Naive thymus-derived CD4-positive, alpha-beta T cell (primary cell): ENCODE results near the gene CRADD. TPM values are rescaled to one million over a fixed set of nuclear protein-coding genes. Genes with fewer than 3 reads are reported as not detected.

Experiments used
- ATAC-seq: fragments of 150-1000 bp; cut with Tn5 transposase; 2 replicates; pipeline ENCODE4 v1.10.0; 2021; ENCODE audit warnings: mild to moderate bottlenecking, moderate library complexity
- CTCF ChIA-PET: fragments of 350-600 bp; sonication (Branson Sonifier 250); formaldehyde crosslinking; loops from one replicate; lab custom pipeline; 2021; ENCODE audit warnings: antibody characterized with exemption; lab: Charles Lee
- POLR2A ChIA-PET: fragments of 350-600 bp; sonication (Branson Sonifier 250); formaldehyde crosslinking; loops from one replicate; lab custom pipeline; 2021; ENCODE audit warnings: antibody characterized with exemption, inconsistent platforms; lab: Charles Lee
- DNase-seq, 9 donors: peaks; one replicate each; pipeline versions ENCODE4 v3.0.0 to v3.0.0-alpha.2; 2020 to 2022; ENCODE audit warnings: mixed read lengths in 1 of 9
- H3K27ac ChIP-seq: one replicate; pipeline ENCODE4 v1.7.0; 2013; ENCODE audit warnings: mild to moderate bottlenecking, low read depth, low read length, moderate library complexity
- H3K27me3 ChIP-seq, 2 donors: one replicate each; pipeline ENCODE4 v1.7.0; 2013; ENCODE audit warnings: low read length in 2 of 2, mild to moderate bottlenecking in 2 of 2, moderate library complexity in 2 of 2; ENCODE audit not compliant: control insufficient read depth in 2 of 2, insufficient read depth in 2 of 2
- H3K36me3 ChIP-seq, 3 experiments: 1 replicate in 2 of 3; 2 replicates in 1 of 3; pipeline ENCODE4 v1.7.0; 2013; ENCODE audit warnings: low read length in 3 of 3, mild to moderate bottlenecking in 3 of 3, moderate library complexity in 1 of 3; ENCODE audit not compliant: insufficient read depth in 3 of 3, control insufficient read depth in 2 of 3
- H3K4me1 ChIP-seq, 2 donors: one replicate each; pipeline ENCODE4 v1.7.0; 2013; ENCODE audit warnings: low read length in 2 of 2, mild to moderate bottlenecking in 2 of 2, moderate library complexity in 1 of 2; ENCODE audit not compliant: control insufficient read depth in 2 of 2, insufficient read depth in 2 of 2
- H3K4me3 ChIP-seq: 2 replicates; pipeline ENCODE4 v1.7.0; 2013; ENCODE audit warnings: mild to moderate bottlenecking, low read length
- H3K9me3 ChIP-seq, 3 experiments: 1 replicate in 2 of 3; 2 replicates in 1 of 3; pipeline ENCODE4 v1.7.0; 2013; ENCODE audit warnings: low read length in 3 of 3; ENCODE audit not compliant: control insufficient read depth in 2 of 3
- H3K27ac Mint-ChIP-seq, 9 donors: one replicate each; pipeline ENCODE4 v1.8.0; 2020 to 2022; ENCODE audit warnings: mixed read lengths in 9 of 9, mild to moderate bottlenecking in 8 of 9, moderate library complexity in 5 of 9, inconsistent platforms in 2 of 9
- H3K27me3 Mint-ChIP-seq, 5 donors: one replicate each; pipeline ENCODE4 v1.8.0; 2021 to 2022; ENCODE audit warnings: mixed read lengths in 5 of 5, mild to moderate bottlenecking in 1 of 5
- H3K36me3 Mint-ChIP-seq, 5 donors: one replicate each; pipeline ENCODE4 v1.8.0; 2020 to 2022; ENCODE audit warnings: mixed read lengths in 5 of 5, mild to moderate bottlenecking in 3 of 5, inconsistent platforms in 1 of 5
- H3K4me1 Mint-ChIP-seq, 7 donors: one replicate each; pipeline ENCODE4 v1.8.0; 2020 to 2022; ENCODE audit warnings: mixed read lengths in 7 of 7, mild to moderate bottlenecking in 3 of 7, inconsistent platforms in 1 of 7
- H3K4me3 Mint-ChIP-seq, 10 donors: one replicate each; pipeline ENCODE4 v1.8.0; 2020 to 2022; ENCODE audit warnings: mild to moderate bottlenecking in 10 of 10, mixed read lengths in 10 of 10, moderate library complexity in 6 of 10, inconsistent platforms in 2 of 10
- H3K9me3 Mint-ChIP-seq, 11 donors: one replicate each; pipeline ENCODE4 v1.8.0; 2020 to 2022; ENCODE audit warnings: mixed read lengths in 11 of 11, mild to moderate bottlenecking in 4 of 11, inconsistent platforms in 1 of 11, moderate library complexity in 1 of 11
- intact Hi-C, 2 donors: fragments of 100-400 bp; cut with micrococcal nuclease; formaldehyde crosslinking; loops; one replicate each; pipeline ENCODE4 v1.15.1; 2023
- polyA plus RNA-seq, 2 donors: library from polyadenylated mRNA; unstranded; fragments of 300-500 nt; fragmentation: Illumina TruSeq; gene quantifications; one replicate each; pipeline ENCODE4 v1.2.3, GENCODE V29; 2021
- total RNA-seq, 6 experiments: library from RNA in 5 of 6; stranded (reverse) in 5 of 6; gene quantifications; 1 replicate in 5 of 6; 2 replicates in 1 of 6; pipeline ENCODE4 v1.2.3 and lab custom pipeline; 2021 to 2026

The CRADD gene
- total and polyA plus RNA-seq, 7 experiments from 2014 or later, result 11.4 to 17.1 (median 13.8) TPM

- ChIA-PET CTCF (interaction anchor here (0.6 kb wide), 1 partner anchor 856 kb away, joined by 7 read pairs; no protein-coding TSS in a partner anchor), POLR2A (interaction anchor here (0.6 kb wide), 1 partner anchor 1697 kb away, joined by 3 read pairs; no protein-coding TSS in a partner anchor)
- no peak overlapping the region for H3K4me3 ChIP-seq
- ATAC-seq (no peak), DNase-seq (no peak)
- Mint-ChIP-seq H3K4me3 (no peak overlapping the region), H3K36me3 (peaks cover 12 to 39% (median 38%) of the 10 kb centered on the region in 5 donors), H3K27ac (no peak overlapping the region), H3K27me3 (no peaks in the 10 kb centered on the region), H3K4me1 (peaks cover 28 to 71% (median 57%) of the 10 kb centered on the region in 7 donors), H3K9me3 (no peaks in the 10 kb centered on the region)
- no peaks in the 10 kb centered on the region for H3K9me3 ChIP-seq
- intact Hi-C loops, result no loop called here
- H3K27me3 ChIP-seq, result no peaks in the 10 kb centered on the region
- no peak overlapping the region for H3K27ac ChIP-seq
- H3K4me1 ChIP-seq, result peaks cover 5 to 15% of the 10 kb centered on the region in 2 donors
- no peaks in the 10 kb centered on the region for H3K36me3 ChIP-seq
Observed at GRCh38 chr12:93682846-93683261, 5.7 kb downstream of the CRADD start.

GRCh38 chr12:93683410-93683809 is 6.2 kb downstream of the CRADD start:
- H3K36me3 ChIP-seq, result no peaks in the 10 kb centered on the region
- POLR2A ChIA-PET, result no interaction called here
- Mint-ChIP-seq H3K4me1 (peaks cover 25 to 69% (median 54%) of the 10 kb centered on the region in 7 donors), H3K9me3 (no peaks in the 10 kb centered on the region), H3K4me3 (peak overlapping the region in 1 of 10 donors; percentile 41), H3K27ac (no peak overlapping the region), H3K27me3 (no peaks in the 10 kb centered on the region), H3K36me3 (peaks cover 13 to 40% (median 35%) of the 10 kb centered on the region in 5 donors)
- no peaks in the 10 kb centered on the region for H3K27me3 ChIP-seq
- no peak for DNase-seq
- intact Hi-C loops, result no loop called here
- no peak overlapping the region for H3K27ac ChIP-seq
- H3K4me3 ChIP-seq, result no peak overlapping the region
- no peaks in the 10 kb centered on the region for H3K9me3 ChIP-seq
- CTCF ChIA-PET, result no interaction called here
- no peak for ATAC-seq
- H3K4me1 ChIP-seq, result peaks cover 5 to 9% of the 10 kb centered on the region in 2 donors

GRCh38 chr12:93684716-93685115 is 7.5 kb downstream of the CRADD start:
- H3K4me3 ChIP-seq, result no peak overlapping the region
- Mint-ChIP-seq H3K27me3 (no peaks in the 10 kb centered on the region), H3K27ac (peak overlapping the region in 1 of 9 donors; percentile 41), H3K36me3 (peaks cover 10 to 42% (median 33%) of the 10 kb centered on the region in 5 donors), H3K9me3 (no peaks in the 10 kb centered on the region), H3K4me1 (peaks cover 26 to 69% (median 54%) of the 10 kb centered on the region in 7 donors), H3K4me3 (peak overlapping the region in 3 of 10 donors; percentile 28 to 59 (median 45))
- intact Hi-C loops, result no loop called here
- DNase-seq, result no peak
- no peak overlapping the region for H3K27ac ChIP-seq
- H3K4me1 ChIP-seq, result peaks cover 8% of the 10 kb centered on the region in 2 donors
- no peaks in the 10 kb centered on the region for H3K27me3 ChIP-seq
- no peak for ATAC-seq
- CTCF ChIA-PET, result no interaction called here
- no peaks in the 10 kb centered on the region for H3K36me3 ChIP-seq
- H3K9me3 ChIP-seq, result no peaks in the 10 kb centered on the region
- POLR2A ChIA-PET, result interaction anchor here (0.7 kb wide), 1 partner anchor 1994 kb away, joined by 3 read pairs; no protein-coding TSS in a partner anchor

- Histone ChIP-seq H3K27ac (no peak overlapping the region), H3K9me3 (no peaks in the 10 kb centered on the region), H3K27me3 (no peaks in the 10 kb centered on the region), H3K36me3 (no peaks in the 10 kb centered on the region), H3K4me3 (no peak overlapping the region), H3K4me1 (peaks cover 8% of the 10 kb centered on the region in 2 donors)
- DNase-seq (no peak), ATAC-seq (no peak)
- Mint-ChIP-seq H3K9me3 (peaks cover 0 to under 1% (median 0%) of the 10 kb centered on the region in 11 donors), H3K27ac (no peak overlapping the region), H3K36me3 (peaks cover 14 to 43% (median 32%) of the 10 kb centered on the region in 5 donors), H3K4me1 (peaks cover 25 to 62% (median 50%) of the 10 kb centered on the region in 7 donors), H3K27me3 (no peaks in the 10 kb centered on the region), H3K4me3 (no peak overlapping the region)
- ChIA-PET CTCF (interaction anchor here (0.7 kb wide), 1 partner anchor 15 kb away, joined by 6 read pairs; no protein-coding TSS in a partner anchor), POLR2A (interaction anchor here (0.5 to 1.1 kb wide), 2 partner anchors 10 to 911 kb away, joined by 3 read pairs; partner anchors contain the start of gene CRADD)
- intact Hi-C loops, result no loop called here
Observed at GRCh38 chr12:93686572-93687356, 9.6 kb downstream of the CRADD start.

- POLR2A ChIA-PET, result no interaction called here
- DNase-seq (no peak), ATAC-seq (no peak)
- H3K9me3 Mint-ChIP-seq, result peaks cover 0 to 21% (median 4%) of the 10 kb centered on the region in 11 donors
- peak overlapping the region in 3 of 9 donors; percentile 18 to 86 (median 45) for H3K27ac Mint-ChIP-seq
- H3K4me3 Mint-ChIP-seq, result peak overlapping the region in 4 of 10 donors; percentile 14 to 70 (median 16)
- peaks cover 21 to 42% (median 29%) of the 10 kb centered on the region in 7 donors for H3K4me1 Mint-ChIP-seq
- H3K9me3 ChIP-seq, result no peaks in the 10 kb centered on the region
- no peaks in the 10 kb centered on the region for H3K27me3 ChIP-seq
- no peaks in the 10 kb centered on the region for H3K27me3 Mint-ChIP-seq
- no peak overlapping the region for H3K4me3 ChIP-seq
- H3K36me3 Mint-ChIP-seq, result peaks cover 7 to 45% (median 37%) of the 10 kb centered on the region in 5 donors
- intact Hi-C loops, result no loop called here
- CTCF ChIA-PET, result no interaction called here
- H3K36me3 ChIP-seq, result no peaks in the 10 kb centered on the region
- H3K4me1 ChIP-seq, result peaks cover 6 to 7% of the 10 kb centered on the region in 2 donors
- H3K27ac ChIP-seq, result no peak overlapping the region
Observed at GRCh38 chr12:93689076-93689834, 12.1 kb downstream of the CRADD start.

GRCh38 chr12:93696462-93696861 is 19.3 kb downstream of the CRADD start:
- H3K27ac Mint-ChIP-seq, result no peak overlapping the region
- H3K4me1 ChIP-seq, result no peaks in the 10 kb centered on the region
- H3K27ac ChIP-seq, result no peak overlapping the region
- ChIA-PET POLR2A (no interaction called here), CTCF (no interaction called here)
- intact Hi-C loops, result no loop called here
- no peaks in the 10 kb centered on the region for H3K27me3 ChIP-seq
- no peaks in the 10 kb centered on the region for H3K36me3 ChIP-seq
- no peak overlapping the region for H3K4me3 ChIP-seq
- H3K4me3 Mint-ChIP-seq, result no peak overlapping the region
- peaks cover 5 to 28% (median 18%) of the 10 kb centered on the region in 7 donors for H3K4me1 Mint-ChIP-seq
- H3K9me3 ChIP-seq, result no peaks in the 10 kb centered on the region
- no peaks in the 10 kb centered on the region for H3K27me3 Mint-ChIP-seq
- peaks cover 3 to 24% (median 14%) of the 10 kb centered on the region in 5 donors for H3K36me3 Mint-ChIP-seq
- ATAC-seq, result no peak
- peaks cover 0 to 22% (median 4%) of the 10 kb centered on the region in 11 donors for H3K9me3 Mint-ChIP-seq
- DNase-seq, result no peak
